ENCODE measurements around the gene CMC1.

Gene CMC1

GRCh38 chr3:28210968-28211713 lies 30.3 kb upstream of the CMC1 start:
- no peak for DNase-seq (ENCODE audit: low read depth)
- TF ChIP-seq CTCF (conservative IDR thresholded peaks at IDR 0.05; ENCODE audit: control insufficient read depth, insufficient read depth, low read depth, low read length), result no peak
- no peak overlapping the region for H3K4me3 ChIP-seq (ENCODE audit: control insufficient read depth, low read depth, low read length)

- no peak for TF ChIP-seq CTCF (conservative IDR thresholded peaks at IDR 0.05; ENCODE audit: control insufficient read depth, insufficient read depth, low read depth, low read length)
- H3K4me3 ChIP-seq (ENCODE audit: control insufficient read depth, low read depth, low read length), result no peak overlapping the region
- no peak for DNase-seq (ENCODE audit: low read depth)
Observed at GRCh38 chr3:28212681-28213080, 28.7 kb upstream of the CMC1 start.

GRCh38 chr3:28215407-28215806 lies 26.0 kb upstream of the CMC1 start:
- no peak overlapping the region for H3K4me3 ChIP-seq (ENCODE audit: control insufficient read depth, low read depth, low read length)
- DNase-seq (ENCODE audit: low read depth), result no peak
- no peak for TF ChIP-seq CTCF (conservative IDR thresholded peaks at IDR 0.05; ENCODE audit: control insufficient read depth, insufficient read depth, low read depth, low read length)

- no peak for TF ChIP-seq CTCF (conservative IDR thresholded peaks at IDR 0.05; ENCODE audit: control insufficient read depth, insufficient read depth, low read depth, low read length)
- DNase-seq (ENCODE audit: low read depth), result no peak
- H3K4me3 ChIP-seq (ENCODE audit: control insufficient read depth, low read depth, low read length), result no peak overlapping the region
Observed at GRCh38 chr3:28218071-28218916, 23.1 kb upstream of the CMC1 start.

GRCh38 chr3:28218917-28219198 lies 22.6 kb upstream of the CMC1 start:
- no peak overlapping the region for H3K4me3 ChIP-seq (ENCODE audit: control insufficient read depth, low read depth, low read length)
- TF ChIP-seq CTCF (conservative IDR thresholded peaks at IDR 0.05; ENCODE audit: control insufficient read depth, insufficient read depth, low read depth, low read length), result no peak
- DNase-seq (ENCODE audit: low read depth), result no peak

GRCh38 chr3:28224430-28224829 lies 17.0 kb upstream of the CMC1 start:
- no peak overlapping the region for H3K4me3 ChIP-seq (ENCODE audit: control insufficient read depth, low read depth, low read length)
- DNase-seq (ENCODE audit: low read depth), result no peak
- TF ChIP-seq CTCF (conservative IDR thresholded peaks at IDR 0.05; ENCODE audit: control insufficient read depth, insufficient read depth, low read depth, low read length), result no peak

All from fibroblast of mammary gland (primary cell).